Measurements from ENCODE around the gene KLHDC8A. TPM values are rescaled to one million over a fixed set of nuclear protein-coding genes. Genes with fewer than 3 reads are reported as not detected.

KLHDC8A gene
- total RNA-seq, 1 donor from 2014 or later, result 0.12 TPM

DNA sequence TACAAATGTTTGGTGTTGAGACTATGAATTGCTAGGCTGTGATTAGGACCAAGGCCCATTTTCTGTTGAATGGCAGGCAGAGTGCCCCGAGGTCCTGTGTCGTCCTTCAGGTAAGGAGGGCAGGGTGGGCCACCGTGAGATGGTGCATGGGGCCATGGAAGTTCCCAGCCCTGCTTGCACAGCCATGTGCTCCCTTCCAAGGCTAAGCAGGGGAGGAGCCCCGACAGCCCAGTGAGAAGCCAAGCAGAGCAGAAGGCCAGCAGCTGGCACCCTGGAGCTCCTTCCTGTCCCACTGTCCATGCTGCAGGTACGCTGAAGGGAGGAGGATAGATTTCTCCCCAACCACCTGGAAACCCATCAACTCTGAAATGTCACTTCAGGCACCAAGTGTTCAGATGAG lies 27.0 kb downstream of the KLHDC8A start:
- H3K4me1 Mint-ChIP-seq (ENCODE audit: low read depth), result peaks cover 7% of the 10 kb centered on the region
- no peak overlapping the region for H3K27ac Mint-ChIP-seq (ENCODE audit: unreplicated experiment)
- H3K27me3 Mint-ChIP-seq (ENCODE audit: low read depth), result peaks cover 20% of the 10 kb centered on the region
- TF ChIP-seq, protein P1, sequence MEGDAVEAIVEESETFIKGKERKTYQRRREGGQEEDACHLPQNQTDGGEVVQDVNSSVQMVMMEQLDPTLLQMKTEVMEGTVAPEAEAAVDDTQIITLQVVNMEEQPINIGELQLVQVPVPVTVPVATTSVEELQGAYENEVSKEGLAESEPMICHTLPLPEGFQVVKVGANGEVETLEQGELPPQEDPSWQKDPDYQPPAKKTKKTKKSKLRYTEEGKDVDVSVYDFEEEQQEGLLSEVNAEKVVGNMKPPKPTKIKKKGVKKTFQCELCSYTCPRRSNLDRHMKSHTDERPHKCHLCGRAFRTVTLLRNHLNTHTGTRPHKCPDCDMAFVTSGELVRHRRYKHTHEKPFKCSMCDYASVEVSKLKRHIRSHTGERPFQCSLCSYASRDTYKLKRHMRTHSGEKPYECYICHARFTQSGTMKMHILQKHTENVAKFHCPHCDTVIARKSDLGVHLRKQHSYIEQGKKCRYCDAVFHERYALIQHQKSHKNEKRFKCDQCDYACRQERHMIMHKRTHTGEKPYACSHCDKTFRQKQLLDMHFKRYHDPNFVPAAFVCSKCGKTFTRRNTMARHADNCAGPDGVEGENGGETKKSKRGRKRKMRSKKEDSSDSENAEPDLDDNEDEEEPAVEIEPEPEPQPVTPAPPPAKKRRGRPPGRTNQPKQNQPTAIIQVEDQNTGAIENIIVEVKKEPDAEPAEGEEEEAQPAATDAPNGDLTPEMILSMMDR (IDR thresholded peaks at IDR 0.05), result no peak
- DNase-seq (ENCODE audit: low spot score), result no peak
- H3K9me3 Mint-ChIP-seq (ENCODE audit: low read depth), result no peaks in the 10 kb centered on the region
- no peak overlapping the region for H3K4me3 Mint-ChIP-seq (ENCODE audit: unreplicated experiment)
- H3K36me3 Mint-ChIP-seq (ENCODE audit: low read depth), result no peaks in the 10 kb centered on the region

DNA sequence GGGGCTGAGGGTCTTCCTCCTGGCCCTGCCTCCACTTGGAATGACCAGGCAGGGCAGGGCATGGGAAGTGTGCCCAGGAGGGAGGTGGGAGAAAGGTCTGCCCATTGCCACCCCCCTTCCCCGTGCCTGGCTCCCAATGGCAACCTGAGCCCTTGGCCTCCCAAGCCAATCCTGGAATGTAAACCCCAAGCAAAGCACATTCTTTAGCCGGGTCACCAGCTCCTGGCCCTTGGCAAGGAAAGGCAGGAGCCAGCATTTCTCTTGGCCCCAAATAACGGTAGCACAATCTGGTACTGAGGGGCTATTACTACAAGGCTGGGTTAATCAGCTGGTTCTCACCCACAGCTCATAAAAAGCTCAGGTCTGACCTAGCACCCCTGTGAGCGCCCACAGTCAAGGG lies 28.2 kb downstream of the KLHDC8A start:
- peaks cover 9% of the 10 kb centered on the region for H3K4me1 Mint-ChIP-seq (ENCODE audit: low read depth)
- peaks cover 15% of the 10 kb centered on the region for H3K27me3 Mint-ChIP-seq (ENCODE audit: low read depth)
- H3K36me3 Mint-ChIP-seq (ENCODE audit: low read depth), result no peaks in the 10 kb centered on the region
- no peak overlapping the region for H3K4me3 Mint-ChIP-seq (ENCODE audit: unreplicated experiment)
- H3K27ac Mint-ChIP-seq (ENCODE audit: unreplicated experiment), result no peak overlapping the region
- no peak for DNase-seq (ENCODE audit: low spot score)
- H3K9me3 Mint-ChIP-seq (ENCODE audit: low read depth), result no peaks in the 10 kb centered on the region
- TF ChIP-seq, protein P1 (IDR thresholded peaks at IDR 0.05), result no peak

DNA sequence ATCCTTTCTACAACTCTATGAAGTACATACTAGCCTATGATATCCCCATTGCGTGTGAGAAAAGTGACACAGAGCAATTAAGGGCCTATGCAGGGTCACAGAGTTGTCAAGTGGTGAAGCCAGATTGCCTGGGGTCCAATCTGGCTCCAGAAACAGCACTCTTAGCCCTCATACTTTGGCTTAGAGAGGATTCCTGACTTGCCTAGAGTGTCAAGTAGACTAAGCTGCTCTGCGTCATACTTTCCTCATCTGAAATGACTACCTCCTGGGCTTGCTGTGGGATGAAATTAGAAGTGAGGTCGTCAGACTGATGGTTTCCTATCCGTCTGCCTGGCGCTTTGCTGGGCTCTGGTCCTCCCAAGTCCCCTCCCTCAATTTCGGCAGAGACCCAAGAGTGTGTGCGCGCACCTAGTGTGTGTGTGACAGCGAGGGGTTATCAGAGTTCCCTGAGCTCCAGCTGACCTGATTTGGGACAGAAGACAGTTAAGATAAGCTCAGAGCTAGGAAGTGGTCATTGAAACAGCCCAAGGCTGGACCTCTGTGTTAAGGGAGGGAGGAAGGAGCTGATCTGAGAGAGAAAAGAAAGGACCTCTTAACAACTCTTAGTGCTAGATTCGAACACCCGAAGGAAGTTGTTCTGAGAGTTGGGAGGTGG lies 29.8 kb downstream of the KLHDC8A start:
- Mint-ChIP-seq H3K27me3 (ENCODE audit: low read depth) (peaks cover 12% of the 10 kb centered on the region), H3K36me3 (ENCODE audit: low read depth) (no peaks in the 10 kb centered on the region), H3K4me3 (ENCODE audit: unreplicated experiment) (no peak overlapping the region), H3K9me3 (ENCODE audit: low read depth) (no peaks in the 10 kb centered on the region), H3K27ac (ENCODE audit: unreplicated experiment) (no peak overlapping the region), H3K4me1 (ENCODE audit: low read depth) (peaks cover 10% of the 10 kb centered on the region)
- DNase-seq (ENCODE audit: low spot score), result no peak
- TF ChIP-seq, protein P1 (IDR thresholded peaks at IDR 0.05), result no peak

DNA sequence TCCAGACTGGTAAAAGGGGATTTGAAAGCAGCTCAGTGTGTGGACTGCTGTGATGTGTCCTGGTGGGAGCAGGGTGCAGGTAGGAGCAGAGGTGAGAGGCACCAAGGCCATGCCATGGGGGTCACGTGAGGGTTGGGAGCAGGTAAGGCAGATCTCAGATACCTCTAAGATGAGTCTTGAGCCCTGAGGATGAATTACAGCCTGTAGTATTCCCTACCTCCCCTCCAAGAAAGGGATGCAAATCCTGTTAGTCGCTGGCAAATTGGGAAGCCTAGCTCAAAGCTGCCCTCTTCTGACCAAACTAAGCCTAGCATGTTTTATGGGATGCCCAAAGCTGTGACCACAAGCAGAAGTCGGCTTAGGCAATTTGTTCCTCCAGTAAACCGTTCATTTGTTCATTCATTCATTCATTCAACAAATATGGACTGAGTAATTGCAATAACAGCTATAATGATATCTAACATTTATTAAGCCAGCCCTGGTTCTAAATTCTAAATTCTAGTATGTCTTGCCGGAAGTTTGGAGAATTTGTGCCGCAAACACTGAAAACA lies 31.3 kb downstream of the KLHDC8A start:
- peaks cover 21% of the 10 kb centered on the region for H3K4me1 Mint-ChIP-seq (ENCODE audit: low read depth)
- peaks cover 9% of the 10 kb centered on the region for H3K27me3 Mint-ChIP-seq (ENCODE audit: low read depth)
- H3K27ac Mint-ChIP-seq (ENCODE audit: unreplicated experiment), result peak overlapping the region; percentile 72
- H3K4me3 Mint-ChIP-seq (ENCODE audit: unreplicated experiment), result no peak overlapping the region
- H3K36me3 Mint-ChIP-seq (ENCODE audit: low read depth), result no peaks in the 10 kb centered on the region
- TF ChIP-seq, protein P1 (IDR thresholded peaks at IDR 0.05), result peak; percentile 93
- DNase-seq (ENCODE audit: low spot score), result no peak
- no peaks in the 10 kb centered on the region for H3K9me3 Mint-ChIP-seq (ENCODE audit: low read depth)

DNA sequence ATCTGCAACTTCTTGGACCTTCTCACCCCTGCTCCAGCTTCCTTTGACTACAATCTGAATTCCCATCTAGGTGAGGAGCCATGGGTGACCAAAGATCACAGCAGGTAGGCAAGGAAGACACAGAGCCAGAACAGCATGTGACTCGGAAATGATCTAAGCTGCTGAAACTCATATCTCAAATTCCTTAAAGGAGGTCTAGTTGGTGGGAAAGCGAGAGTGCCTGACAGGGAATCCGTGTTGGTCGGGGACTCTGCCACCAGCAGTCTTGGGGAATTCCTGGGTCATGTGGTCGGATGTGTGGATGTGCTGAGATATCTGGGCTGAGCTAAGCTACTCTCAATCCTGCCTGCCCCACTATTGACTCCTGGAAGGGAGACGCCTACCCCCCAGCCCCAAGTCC lies 31.9 kb downstream of the KLHDC8A start:
- no peak for DNase-seq (ENCODE audit: low spot score)
- H3K9me3 Mint-ChIP-seq (ENCODE audit: low read depth), result no peaks in the 10 kb centered on the region
- no peak overlapping the region for H3K4me3 Mint-ChIP-seq (ENCODE audit: unreplicated experiment)
- H3K27me3 Mint-ChIP-seq (ENCODE audit: low read depth), result peaks cover 9% of the 10 kb centered on the region
- H3K27ac Mint-ChIP-seq (ENCODE audit: unreplicated experiment), result peak overlapping the region; percentile 72
- H3K36me3 Mint-ChIP-seq (ENCODE audit: low read depth), result no peaks in the 10 kb centered on the region
- TF ChIP-seq, protein P1 (IDR thresholded peaks at IDR 0.05), result no peak
- peaks cover 27% of the 10 kb centered on the region for H3K4me1 Mint-ChIP-seq (ENCODE audit: low read depth)

All from chondrocyte (in vitro differentiated cells).